Measurements from ENCODE around the gene RYR3. TPM values are rescaled to one million over a fixed set of nuclear protein-coding genes. Genes with fewer than 3 reads are reported as not detected.

Gene RYR3
- total RNA-seq, 1 donor from 2014 or later, result 0.32 TPM

DNA sequence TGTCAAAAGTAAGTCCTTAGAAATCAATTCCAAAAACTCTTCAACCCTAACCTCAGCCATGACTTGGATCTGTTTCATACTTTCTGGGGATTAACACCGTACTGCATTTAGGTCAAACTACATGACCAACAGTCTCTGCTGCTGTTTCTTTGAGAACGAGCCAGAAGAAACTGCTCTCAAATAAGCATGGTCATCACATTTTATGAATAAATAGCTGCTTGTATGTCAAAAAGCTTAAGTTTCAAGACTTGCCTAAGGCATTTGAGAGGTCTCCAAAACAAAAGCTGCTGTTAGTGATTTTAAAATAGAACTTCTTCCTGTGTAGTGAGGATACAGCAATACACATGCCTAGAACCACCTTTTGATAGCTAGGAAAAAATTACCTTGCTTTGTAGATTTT is 491.2 kb downstream of the RYR3 start:
- Histone ChIP-seq H3K4me3 (no peak overlapping the region), H3K4me1 (no peaks in the 10 kb centered on the region), H3K9me3 (no peaks in the 10 kb centered on the region), H3K36me3 (no peaks in the 10 kb centered on the region), H3K27me3 (ENCODE audit: low read depth) (no peaks in the 10 kb centered on the region), H3K27ac (no peak overlapping the region)
- no peak for ATAC-seq
- no peak for DNase-seq
- TF ChIP-seq, protein P1, sequence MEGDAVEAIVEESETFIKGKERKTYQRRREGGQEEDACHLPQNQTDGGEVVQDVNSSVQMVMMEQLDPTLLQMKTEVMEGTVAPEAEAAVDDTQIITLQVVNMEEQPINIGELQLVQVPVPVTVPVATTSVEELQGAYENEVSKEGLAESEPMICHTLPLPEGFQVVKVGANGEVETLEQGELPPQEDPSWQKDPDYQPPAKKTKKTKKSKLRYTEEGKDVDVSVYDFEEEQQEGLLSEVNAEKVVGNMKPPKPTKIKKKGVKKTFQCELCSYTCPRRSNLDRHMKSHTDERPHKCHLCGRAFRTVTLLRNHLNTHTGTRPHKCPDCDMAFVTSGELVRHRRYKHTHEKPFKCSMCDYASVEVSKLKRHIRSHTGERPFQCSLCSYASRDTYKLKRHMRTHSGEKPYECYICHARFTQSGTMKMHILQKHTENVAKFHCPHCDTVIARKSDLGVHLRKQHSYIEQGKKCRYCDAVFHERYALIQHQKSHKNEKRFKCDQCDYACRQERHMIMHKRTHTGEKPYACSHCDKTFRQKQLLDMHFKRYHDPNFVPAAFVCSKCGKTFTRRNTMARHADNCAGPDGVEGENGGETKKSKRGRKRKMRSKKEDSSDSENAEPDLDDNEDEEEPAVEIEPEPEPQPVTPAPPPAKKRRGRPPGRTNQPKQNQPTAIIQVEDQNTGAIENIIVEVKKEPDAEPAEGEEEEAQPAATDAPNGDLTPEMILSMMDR (IDR thresholded peaks at IDR 0.05), result no peak
- intact Hi-C loops (cut with DNase I), result no loop called here

DNA sequence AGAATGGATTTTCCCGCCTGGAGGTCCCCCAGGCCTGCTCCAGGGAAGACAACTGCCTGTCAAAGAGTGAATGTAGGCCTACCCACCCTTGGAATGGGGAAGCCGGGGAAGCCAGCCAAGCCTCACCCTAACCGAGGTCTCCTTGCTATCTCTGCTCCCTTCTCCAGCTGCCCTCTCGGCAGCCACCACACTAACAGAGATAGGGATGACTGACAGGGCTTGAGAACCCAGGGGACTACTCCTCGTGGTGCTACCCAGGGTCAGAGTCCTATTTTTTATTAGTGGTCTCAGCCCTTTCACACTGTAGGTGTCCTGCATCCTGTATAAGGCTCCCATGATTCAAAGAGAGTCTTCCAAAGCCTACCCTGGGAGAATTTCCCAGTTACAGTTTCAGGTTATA is 496.9 kb downstream of the RYR3 start:
- H3K27ac ChIP-seq, result no peak overlapping the region
- no peaks in the 10 kb centered on the region for H3K9me3 ChIP-seq
- H3K4me3 ChIP-seq, result no peak overlapping the region
- DNase-seq, result no peak
- TF ChIP-seq, protein P1 (IDR thresholded peaks at IDR 0.05), result no peak
- no peak for ATAC-seq
- no peaks in the 10 kb centered on the region for H3K36me3 ChIP-seq
- no peaks in the 10 kb centered on the region for H3K27me3 ChIP-seq (ENCODE audit: low read depth)
- no peaks in the 10 kb centered on the region for H3K4me1 ChIP-seq
- intact Hi-C loops (cut with DNase I), result no loop called here

DNA sequence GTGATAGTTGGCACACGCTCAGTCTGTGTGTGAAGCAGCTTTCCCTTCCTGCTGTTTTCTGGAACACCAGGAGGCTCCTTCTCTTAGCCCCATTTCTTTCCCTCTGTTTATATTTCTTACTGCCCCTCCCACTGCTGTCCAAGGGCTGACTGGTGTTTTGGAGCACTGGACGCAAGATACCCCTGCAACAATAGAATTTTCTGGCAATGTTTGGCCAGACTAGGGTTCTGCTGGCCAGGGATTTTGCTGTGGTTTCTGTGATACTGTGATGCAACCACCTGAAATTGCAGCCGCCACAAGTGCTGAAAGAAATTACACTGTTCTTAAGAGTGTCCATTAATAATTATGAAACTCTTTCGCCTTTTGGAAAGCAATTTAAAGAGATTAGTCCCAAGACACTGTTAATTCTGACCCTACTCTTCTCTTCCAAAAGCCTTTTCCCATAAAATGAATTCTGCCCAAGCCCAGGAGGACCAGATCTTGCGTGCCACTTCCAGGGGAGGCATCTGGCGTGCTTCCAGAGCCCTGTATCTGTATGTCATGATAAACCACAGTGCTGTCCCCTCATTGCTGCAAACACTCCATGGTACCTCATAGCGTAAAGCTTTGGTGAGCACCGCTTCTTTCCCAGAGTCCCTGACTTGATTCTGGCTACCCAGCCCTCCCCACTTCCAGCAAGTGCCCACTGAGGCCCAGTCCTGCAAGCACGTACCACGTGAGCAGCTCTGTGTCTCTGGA is 498.1 kb downstream of the RYR3 start:
- Histone ChIP-seq H3K9me3 (no peaks in the 10 kb centered on the region), H3K4me3 (no peak overlapping the region), H3K36me3 (no peaks in the 10 kb centered on the region), H3K27ac (no peak overlapping the region), H3K4me1 (no peaks in the 10 kb centered on the region), H3K27me3 (ENCODE audit: low read depth) (no peaks in the 10 kb centered on the region)
- DNase-seq (no peak), ATAC-seq (no peak)
- TF ChIP-seq, protein P1 (IDR thresholded peaks at IDR 0.05), result no peak
- intact Hi-C loops (cut with DNase I), result no loop called here

DNA sequence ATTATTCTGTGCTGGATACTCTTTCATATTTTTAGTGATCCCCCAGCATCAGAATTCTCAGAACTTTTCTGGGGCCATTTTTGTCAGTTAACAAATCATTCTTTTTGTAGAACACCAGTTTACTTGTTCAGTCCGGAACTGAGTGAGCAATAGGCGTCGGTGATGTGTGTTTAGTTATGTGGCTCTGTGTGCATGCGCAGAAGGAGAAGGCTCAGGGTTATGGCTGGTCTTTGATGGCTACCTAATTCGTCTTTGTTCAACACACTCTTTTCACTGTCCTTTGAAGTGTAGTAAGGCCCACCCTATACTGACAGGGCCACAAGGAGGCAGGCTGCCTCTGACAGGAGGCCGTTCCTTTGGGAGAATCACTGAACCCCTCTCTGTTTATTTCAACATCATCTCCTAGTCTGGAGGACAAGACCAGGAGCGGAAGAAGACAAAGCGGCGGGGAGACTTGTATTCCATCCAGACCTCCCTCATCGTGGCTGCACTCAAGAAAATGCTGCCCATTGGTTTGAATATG is 499.4 kb downstream of the RYR3 start:
- Histone ChIP-seq H3K4me1 (no peaks in the 10 kb centered on the region), H3K4me3 (no peak overlapping the region), H3K9me3 (no peaks in the 10 kb centered on the region), H3K27me3 (ENCODE audit: low read depth) (no peaks in the 10 kb centered on the region), H3K27ac (no peak overlapping the region), H3K36me3 (no peaks in the 10 kb centered on the region)
- ATAC-seq (no peak), DNase-seq (no peak)
- intact Hi-C loops (cut with DNase I), result no loop called here
- TF ChIP-seq, protein P1 (IDR thresholded peaks at IDR 0.05), result no peak

DNA sequence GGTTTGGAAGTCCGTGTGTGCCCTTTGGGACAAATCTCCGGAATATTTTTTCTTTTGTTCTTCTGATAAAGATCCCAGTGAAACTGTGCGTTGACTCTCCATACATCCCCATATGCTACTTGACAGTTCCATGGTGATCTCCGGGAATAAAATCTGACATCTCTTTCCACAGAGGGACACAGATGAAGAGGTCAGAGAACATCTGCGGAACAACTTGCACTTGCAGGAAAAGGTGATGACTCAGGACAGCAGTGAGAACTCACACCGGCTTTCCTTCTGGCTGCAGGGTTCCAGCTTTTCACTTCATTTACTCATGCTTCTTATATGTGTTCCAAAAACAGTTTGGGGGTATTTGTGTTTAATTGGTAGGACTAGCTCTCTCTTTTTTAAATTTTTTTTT is 500.0 kb downstream of the RYR3 start:
- H3K4me1 ChIP-seq, result no peaks in the 10 kb centered on the region
- TF ChIP-seq, protein P1 (IDR thresholded peaks at IDR 0.05), result no peak
- H3K27me3 ChIP-seq (ENCODE audit: low read depth), result no peaks in the 10 kb centered on the region
- no peak overlapping the region for H3K27ac ChIP-seq
- H3K9me3 ChIP-seq, result no peaks in the 10 kb centered on the region
- H3K4me3 ChIP-seq, result no peak overlapping the region
- intact Hi-C loops (cut with DNase I), result no loop called here
- DNase-seq (no peak), ATAC-seq (no peak)
- no peaks in the 10 kb centered on the region for H3K36me3 ChIP-seq
